K562 (cell line): Measurements from ENCODE around the gene GFI1. TPM values are rescaled to one million over a fixed set of nuclear protein-coding genes. Genes with fewer than 3 reads are reported as not detected.

Source experiments
- ATAC-seq: fragments of 200-7000 bp; cut with Tn5 transposase; 3 replicates; pipeline ENCODE4 v1.9.1; 2020; ENCODE audit warnings: moderate library complexity
- BruUV-seq: library from RNA; stranded (reverse); fragments of 400-500 nt; replicated peaks from 2 replicates; lab custom pipeline; 2021; lab: Mats Ljungman, UMichigan
- CTCF ChIA-PET: fragments of 300-600 bp; formaldehyde crosslinking; extraction: SDS; loops from one replicate; lab custom pipeline; 2021; ENCODE audit warnings: low intra/inter-chr PET ratio; lab: Yijun Ruan, JAX
- POLR2A ChIA-PET: fragments of 300-600, 350-650 bp; sonication (Branson Sonifier 250); formaldehyde crosslinking; extraction: SDS; loops from one replicate; lab custom pipeline; 2021; ENCODE audit warnings: antibody characterized with exemption, inconsistent platforms; lab: Yijun Ruan, JAX
- DNase-seq, 4 experiments: peaks; one replicate each; pipeline versions ENCODE4 v3.0.0 to v3.0.0-alpha.2; 2011 to 2018; ENCODE audit warnings: low spot score in 3 of 4, mixed read lengths in 3 of 4; ENCODE audit errors: extremely low read depth in 1 of 4
- FAIRE-seq: peaks from 2 replicates; lab custom pipeline; 2011; peaks lifted over from hg19 to GRCh38; lab: Jason Lieb, UNC
- H2AFZ ChIP-seq: 2 replicates; pipeline ENCODE4 v1.6.0; 2011; ENCODE audit warnings: low read depth, low read length, control low read depth, inconsistent platforms
- H3K27ac ChIP-seq: fragments of 200-600 bp; 3 replicates; pipeline ENCODE4 v1.8.0; 2011; ENCODE audit warnings: low read depth, mild to moderate bottlenecking, control low read depth, inconsistent platforms, low read length, moderate library complexity, mixed read lengths; ENCODE audit errors: extremely low read depth
- H3K27me3 ChIP-seq, 2 experiments: fragments of 300-600 bp in 1 of 2; 2 replicates in 1 of 2; 3 replicates in 1 of 2; pipeline versions ENCODE4 v1.6.0 to v1.8.0; 2011; ENCODE audit warnings: inconsistent platforms in 2 of 2, low read length in 2 of 2, mild to moderate bottlenecking in 1 of 2, mixed read lengths in 1 of 2, moderate library complexity in 1 of 2; ENCODE audit not compliant: control insufficient read depth in 2 of 2, insufficient read depth in 2 of 2
- H3K36me3 ChIP-seq: fragments of 300-600 bp; 3 replicates; pipeline ENCODE4 v1.8.0; 2011; ENCODE audit warnings: mild to moderate bottlenecking, low read length, inconsistent platforms; ENCODE audit not compliant: control insufficient read depth, insufficient read depth
- H3K4me1 ChIP-seq, 2 experiments: fragments of 200-600 bp in 1 of 2; replicated peaks in 1 of 2; 2 replicates in 1 of 2; 3 replicates in 1 of 2; pipeline versions ENCODE4 v1.5.1 to v1.8.0; 2011; ENCODE audit warnings: inconsistent platforms in 2 of 2, low read length in 2 of 2, mild to moderate bottlenecking in 1 of 2, mixed read lengths in 1 of 2, moderate library complexity in 1 of 2; ENCODE audit not compliant: control insufficient read depth in 2 of 2, insufficient read depth in 2 of 2
- H3K4me2 ChIP-seq: 2 replicates; pipeline ENCODE4 v1.6.1; 2011; ENCODE audit warnings: low read length, control low read depth, inconsistent platforms, mixed read lengths; ENCODE audit not compliant: insufficient read depth
- H3K4me3 ChIP-seq: fragments of 200-600 bp; sonication (generic), shearing (Covaris generic); 2 replicates; pipeline ENCODE4 v1.5.1; 2016; ENCODE audit warnings: control low read depth, inconsistent platforms
- H3K79me2 ChIP-seq: fragments of 200-600 bp; 3 replicates; pipeline ENCODE4 v1.8.0; 2011; ENCODE audit warnings: low read length, inconsistent platforms; ENCODE audit not compliant: control insufficient read depth, insufficient read depth
- H3K9ac ChIP-seq, 2 experiments: 2 replicates each; pipeline versions ENCODE4 v1.6.0 to v1.6.1; 2011; ENCODE audit warnings: low read depth in 2 of 2, low read length in 2 of 2, control low read depth in 1 of 2, inconsistent platforms in 1 of 2, mild to moderate bottlenecking in 1 of 2, mixed read lengths in 1 of 2; ENCODE audit not compliant: insufficient read depth in 1 of 2
- H3K9me1 ChIP-seq: one replicate; pipeline ENCODE4 v1.6.0; 2011; ENCODE audit warnings: inconsistent platforms, mild to moderate bottlenecking, low read length, moderate library complexity; ENCODE audit not compliant: control insufficient read depth, insufficient read depth
- H3K9me3 ChIP-seq: replicated peaks from 2 replicates; pipeline ENCODE4 v1.5.1; 2011; ENCODE audit warnings: low read depth, low read length, inconsistent platforms; ENCODE audit not compliant: control insufficient read depth, insufficient read depth
- H4K20me1 ChIP-seq: replicated peaks from 2 replicates; pipeline ENCODE4 v1.6.1; 2011; ENCODE audit warnings: low read length, inconsistent platforms, mixed read lengths; ENCODE audit not compliant: control insufficient read depth, insufficient read depth
- CEBPG ChIP-seq, 3 experiments: fragments of 200-800 bp in 1 of 3; sonication (Bioruptor generic) in 1 of 3; sonication (generic) in 1 of 3; formaldehyde crosslinking in 1 of 3; IDR thresholded peaks in 2 of 3; conservative IDR thresholded peaks in 1 of 3; 2 replicates each; pipeline versions ENCODE4 v1.6.1 to v1.8.0; 2016 to 2022; ENCODE audit warnings: missing compliant biosample characterization in 2 of 3, missing genetic modification characterization in 2 of 3, mild to moderate bottlenecking in 1 of 3, missing genetic modification reagents in 1 of 3
- CXXC5 ChIP-seq: fragments of 250-450 bp; sonication (Bioruptor Pico); IDR thresholded peaks from 2 replicates; pipeline ENCODE4 v1.8.0; 2022; ENCODE audit warnings: inconsistent platforms, mild to moderate bottlenecking, moderate library complexity
- FOXA1 ChIP-seq: fragments of 450-650 bp; IDR thresholded peaks from 2 replicates; pipeline ENCODE4 v1.6.1; 2016; ENCODE audit warnings: mild to moderate bottlenecking, borderline replicate concordance
- SIRT6 ChIP-seq: IDR thresholded peaks from one replicate; pipeline ENCODE4 v1.6.1; 2012; ENCODE audit warnings: low read depth, mild to moderate bottlenecking, control low read depth, inconsistent platforms, low read length, moderate library complexity
- ZBTB7A ChIP-seq: IDR thresholded peaks from 2 replicates; pipeline ENCODE4 v1.6.1; 2011; ENCODE audit warnings: low read depth, mild to moderate bottlenecking, low read length, moderate library complexity, borderline replicate concordance; ENCODE audit not compliant: control insufficient read depth
- ZNF444 ChIP-seq: fragments of 250-450 bp; sonication (Bioruptor Pico); IDR thresholded peaks from 2 replicates; pipeline ENCODE4 v1.4.0; 2020; ENCODE audit warnings: mild to moderate bottlenecking, moderate library complexity
- WGBS: fragments of 100-300 bp; shearing (Covaris generic); methylation state at CpG from one replicate; pipeline ENCODE4 v1.1.6; 2016; ENCODE audit warnings: low coverage, mixed read lengths; ENCODE audit not compliant: insufficient coverage; ENCODE audit errors: missing lambda C conversion rate; 5-methylcytosine and 5-hydroxymethylcytosine counted together
- in situ Hi-C: fragments of 300-500 bp; cut with MboI; formaldehyde crosslinking; loops from 4 replicates; pipeline ENCODE4 v1.15.0; 2018; ENCODE audit warnings: inconsistent platforms, mixed read lengths
- intact Hi-C: fragments of 100-400 bp; cut with micrococcal nuclease; formaldehyde crosslinking; loops from 2 replicates; pipeline ENCODE4 v1.14.2; 2022
- polyA plus RNA-seq, 8 experiments: library from polyadenylated mRNA; depleted of rRNA in 4 of 8; stranded (reverse) in 5 of 8; unstranded in 3 of 8; fragments of >200 nt; fragmentation: Nextera tagmentation in 2 of 8; fragmentation: Illumina TruSeq in 1 of 8; extraction: Ambion mirVana in 2 of 8; extraction: Trizol in 1 of 8; gene quantifications; 2 replicates each; pipeline versions ENCODE4 v1.2.1 to v1.2.3, GENCODE V29; 2011 to 2014; ENCODE audit warnings: inconsistent platforms in 1 of 8, missing spikeins in 1 of 8
- total RNA-seq, 7 experiments: library from RNA; depleted of rRNA in 6 of 7; stranded (reverse); fragments of >200 nt in 6 of 7; fragmentation: Illumina TruSeq in 2 of 7; extraction: Trizol in 2 of 7; gene quantifications; 2 replicates each; pipeline versions ENCODE4 v1.2.1 to v1.2.3, GENCODE V29; 2011 to 2021; ENCODE audit warnings: low replicate concordance in 1 of 7
- TF ChIP-seq, protein P1 (sequence below), 3 experiments: IDR thresholded peaks in 2 of 3; conservative IDR thresholded peaks in 1 of 3; 2 replicates each; pipeline ENCODE4 v1.5.1; 2011 to 2012; ENCODE audit warnings: low read length in 3 of 3, mild to moderate bottlenecking in 3 of 3, control low read depth in 2 of 3, improper control_type of control experiment in 1 of 3, inconsistent platforms in 1 of 3, low read depth in 1 of 3, mixed read lengths in 1 of 3, moderate library complexity in 1 of 3; ENCODE audit not compliant: insufficient read depth in 2 of 3
- TF ChIP-seq, protein P2 (sequence below): fragments of 450-650 bp; formaldehyde crosslinking; IDR thresholded peaks from 2 replicates; pipeline ENCODE4 v1.4.0; 2020; ENCODE audit warnings: mild to moderate bottlenecking, moderate library complexity
- TF ChIP-seq, protein P3 (sequence below): IDR thresholded peaks from 2 replicates; pipeline ENCODE4 v1.6.1; 2014; ENCODE audit warnings: antibody characterized with exemption
- TF ChIP-seq, protein P4 (sequence below): fragments of 250-450 bp; sonication (Bioruptor Pico); IDR thresholded peaks from 2 replicates; pipeline ENCODE4 v1.4.0; 2020; ENCODE audit warnings: mild to moderate bottlenecking, moderate library complexity

The GFI1 gene
- total and polyA plus RNA-seq, 9 of the 15 experiments (the other 6 are each of a cell fraction or from before 2014, with no cell fraction given), result 0.07 to 0.93 (median 0.46) TPM

DNA sequence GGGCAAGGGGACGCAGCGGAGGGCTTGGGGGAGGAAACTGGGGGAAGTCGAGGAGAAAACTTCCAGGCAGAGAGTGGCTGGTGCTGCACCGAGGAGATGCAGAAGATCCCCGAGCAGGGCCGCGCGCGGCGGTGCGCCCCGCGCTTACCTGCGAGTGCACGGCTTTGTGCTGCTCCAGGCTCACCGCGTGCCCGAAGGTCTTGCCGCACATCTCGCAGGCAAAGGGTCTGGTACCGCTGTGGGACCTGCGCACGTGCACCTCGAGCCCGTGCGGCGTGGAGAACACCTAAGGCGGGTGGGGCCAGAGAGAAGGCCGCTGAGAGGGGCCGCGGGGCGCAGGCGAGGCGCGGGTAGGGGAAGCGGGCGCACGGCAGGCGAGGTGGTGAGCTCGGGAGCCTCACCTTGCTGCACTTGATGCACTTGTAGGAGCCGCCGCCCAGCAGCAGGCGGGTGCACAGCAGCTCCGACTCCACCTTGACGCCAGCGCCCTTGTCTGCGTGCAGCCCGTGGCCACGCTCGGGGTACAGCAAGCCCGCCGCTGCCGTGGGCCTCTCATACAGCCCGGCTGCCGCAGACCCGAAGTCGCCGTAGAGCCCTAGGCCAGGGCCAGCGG is 6.4 kb downstream of the GFI1 start:
- Histone ChIP-seq H3K36me3 (no peaks in the 10 kb centered on the region), H3K27ac (no peak overlapping the region), H2AFZ (no peak overlapping the region), H3K9me1 (no peaks in the 10 kb centered on the region), H3K9me3 (peaks cover 5% of the 10 kb centered on the region; the same call in 1 of the 2 replicates), H3K4me2 (no peak overlapping the region), H4K20me1 (no peaks in the 10 kb centered on the region), H3K27me3 (peaks cover 2 to 19% of the 10 kb centered on the region in 2 experiments; a peak in 3 of 5 replicates), H3K4me3 (no peak overlapping the region), H3K4me1 (peaks cover 0 to 14% of the 10 kb centered on the region in 2 experiments; a peak in 2 of 5 replicates), H3K79me2 (no peaks in the 10 kb centered on the region), H3K9ac (no peak overlapping the region)
- intact Hi-C loops (no loop called here), in situ Hi-C loops (no loop called here)
- FAIRE-seq (no peak), ATAC-seq (no peak), DNase-seq (no peak)
- WGBS, result 82% methylated on average over 37 of the region's 59 CpGs
- POLR2A ChIA-PET, result no interaction called here
- CTCF ChIA-PET, result no interaction called here
- no TSS peak for BruUV-seq
- TF ChIP-seq, protein P1, sequence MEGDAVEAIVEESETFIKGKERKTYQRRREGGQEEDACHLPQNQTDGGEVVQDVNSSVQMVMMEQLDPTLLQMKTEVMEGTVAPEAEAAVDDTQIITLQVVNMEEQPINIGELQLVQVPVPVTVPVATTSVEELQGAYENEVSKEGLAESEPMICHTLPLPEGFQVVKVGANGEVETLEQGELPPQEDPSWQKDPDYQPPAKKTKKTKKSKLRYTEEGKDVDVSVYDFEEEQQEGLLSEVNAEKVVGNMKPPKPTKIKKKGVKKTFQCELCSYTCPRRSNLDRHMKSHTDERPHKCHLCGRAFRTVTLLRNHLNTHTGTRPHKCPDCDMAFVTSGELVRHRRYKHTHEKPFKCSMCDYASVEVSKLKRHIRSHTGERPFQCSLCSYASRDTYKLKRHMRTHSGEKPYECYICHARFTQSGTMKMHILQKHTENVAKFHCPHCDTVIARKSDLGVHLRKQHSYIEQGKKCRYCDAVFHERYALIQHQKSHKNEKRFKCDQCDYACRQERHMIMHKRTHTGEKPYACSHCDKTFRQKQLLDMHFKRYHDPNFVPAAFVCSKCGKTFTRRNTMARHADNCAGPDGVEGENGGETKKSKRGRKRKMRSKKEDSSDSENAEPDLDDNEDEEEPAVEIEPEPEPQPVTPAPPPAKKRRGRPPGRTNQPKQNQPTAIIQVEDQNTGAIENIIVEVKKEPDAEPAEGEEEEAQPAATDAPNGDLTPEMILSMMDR (IDR thresholded peaks at IDR 0.05 in 2 of 3, conservative IDR thresholded peaks at IDR 0.05 in 1 of 3; ENCODE audit: insufficient read depth in 2 of 3, low read depth in 1 of 3, low read length in 3 of 3), result no peak
- TF ChIP-seq, protein P2, sequence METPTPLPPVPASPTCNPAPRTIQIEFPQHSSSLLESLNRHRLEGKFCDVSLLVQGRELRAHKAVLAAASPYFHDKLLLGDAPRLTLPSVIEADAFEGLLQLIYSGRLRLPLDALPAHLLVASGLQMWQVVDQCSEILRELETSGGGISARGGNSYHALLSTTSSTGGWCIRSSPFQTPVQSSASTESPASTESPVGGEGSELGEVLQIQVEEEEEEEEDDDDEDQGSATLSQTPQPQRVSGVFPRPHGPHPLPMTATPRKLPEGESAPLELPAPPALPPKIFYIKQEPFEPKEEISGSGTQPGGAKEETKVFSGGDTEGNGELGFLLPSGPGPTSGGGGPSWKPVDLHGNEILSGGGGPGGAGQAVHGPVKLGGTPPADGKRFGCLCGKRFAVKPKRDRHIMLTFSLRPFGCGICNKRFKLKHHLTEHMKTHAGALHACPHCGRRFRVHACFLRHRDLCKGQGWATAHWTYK (CRISPR knock-in tag), result no peak
- TF ChIP-seq CEBPG (CRISPR knock-in tag; IDR thresholded peaks at IDR 0.05) (no peak), CEBPG (tag; conservative IDR thresholded peaks at IDR 0.05 in 1 of 2, IDR thresholded peaks at IDR 0.05 in 1 of 2) (no peak), CXXC5 (CRISPR knock-in tag) (no peak), FOXA1 (no peak), SIRT6 (no peak), ZNF444 (no peak), ZBTB7A (no peak)
- TF ChIP-seq, protein P3, sequence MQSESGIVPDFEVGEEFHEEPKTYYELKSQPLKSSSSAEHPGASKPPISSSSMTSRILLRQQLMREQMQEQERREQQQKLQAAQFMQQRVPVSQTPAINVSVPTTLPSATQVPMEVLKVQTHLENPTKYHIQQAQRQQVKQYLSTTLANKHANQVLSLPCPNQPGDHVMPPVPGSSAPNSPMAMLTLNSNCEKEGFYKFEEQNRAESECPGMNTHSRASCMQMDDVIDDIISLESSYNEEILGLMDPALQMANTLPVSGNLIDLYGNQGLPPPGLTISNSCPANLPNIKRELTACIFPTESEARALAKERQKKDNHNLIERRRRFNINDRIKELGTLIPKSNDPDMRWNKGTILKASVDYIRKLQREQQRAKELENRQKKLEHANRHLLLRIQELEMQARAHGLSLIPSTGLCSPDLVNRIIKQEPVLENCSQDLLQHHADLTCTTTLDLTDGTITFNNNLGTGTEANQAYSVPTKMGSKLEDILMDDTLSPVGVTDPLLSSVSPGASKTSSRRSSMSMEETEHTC, result no peak
- TF ChIP-seq, protein P4, sequence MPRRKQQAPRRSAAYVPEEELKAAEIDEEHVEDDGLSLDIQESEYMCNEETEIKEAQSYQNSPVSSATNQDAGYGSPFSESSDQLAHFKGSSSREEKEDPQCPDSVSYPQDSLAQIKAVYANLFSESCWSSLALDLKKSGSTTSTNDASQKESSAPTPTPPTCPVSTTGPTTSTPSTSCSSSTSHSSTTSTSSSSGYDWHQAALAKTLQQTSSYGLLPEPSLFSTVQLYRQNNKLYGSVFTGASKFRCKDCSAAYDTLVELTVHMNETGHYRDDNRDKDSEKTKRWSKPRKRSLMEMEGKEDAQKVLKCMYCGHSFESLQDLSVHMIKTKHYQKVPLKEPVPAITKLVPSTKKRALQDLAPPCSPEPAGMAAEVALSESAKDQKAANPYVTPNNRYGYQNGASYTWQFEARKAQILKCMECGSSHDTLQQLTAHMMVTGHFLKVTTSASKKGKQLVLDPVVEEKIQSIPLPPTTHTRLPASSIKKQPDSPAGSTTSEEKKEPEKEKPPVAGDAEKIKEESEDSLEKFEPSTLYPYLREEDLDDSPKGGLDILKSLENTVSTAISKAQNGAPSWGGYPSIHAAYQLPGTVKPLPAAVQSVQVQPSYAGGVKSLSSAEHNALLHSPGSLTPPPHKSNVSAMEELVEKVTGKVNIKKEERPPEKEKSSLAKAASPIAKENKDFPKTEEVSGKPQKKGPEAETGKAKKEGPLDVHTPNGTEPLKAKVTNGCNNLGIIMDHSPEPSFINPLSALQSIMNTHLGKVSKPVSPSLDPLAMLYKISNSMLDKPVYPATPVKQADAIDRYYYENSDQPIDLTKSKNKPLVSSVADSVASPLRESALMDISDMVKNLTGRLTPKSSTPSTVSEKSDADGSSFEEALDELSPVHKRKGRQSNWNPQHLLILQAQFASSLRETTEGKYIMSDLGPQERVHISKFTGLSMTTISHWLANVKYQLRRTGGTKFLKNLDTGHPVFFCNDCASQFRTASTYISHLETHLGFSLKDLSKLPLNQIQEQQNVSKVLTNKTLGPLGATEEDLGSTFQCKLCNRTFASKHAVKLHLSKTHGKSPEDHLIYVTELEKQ (CRISPR knock-in tag), result no peak
